GM12878 (cell line): ENCODE data around the gene SEPTIN10. TPM values are rescaled to one million over a fixed set of nuclear protein-coding genes. Genes with fewer than 3 reads are reported as not detected.

Experiments used
- ATAC-seq: fragments of 200-7000 bp; cut with Tn5 transposase; 3 replicates; pipeline ENCODE4 v1.9.1; 2020; ENCODE audit warnings: mild to moderate bottlenecking, moderate library complexity
- BruUV-seq: library from RNA; stranded (reverse); fragments of 400-500 nt; replicated peaks from 2 replicates; lab custom pipeline; 2021; lab: Mats Ljungman, UMichigan
- CTCF ChIA-PET: fragments of 300-600 bp; sonication (Branson Sonifier 250); formaldehyde crosslinking; extraction: SDS; loops from one replicate; lab custom pipeline; 2021; ENCODE audit warnings: inconsistent platforms; lab: Yijun Ruan, JAX
- POLR2A ChIA-PET: fragments of 350-600 bp; formaldehyde crosslinking; extraction: SDS; loops from one replicate; lab custom pipeline; 2021; ENCODE audit warnings: inconsistent platforms; lab: Charles Lee
- RAD21 ChIA-PET: fragments of 300-600 bp; sonication (Branson Sonifier 250); formaldehyde crosslinking; loops from one replicate; lab custom pipeline; 2023; ENCODE audit warnings: antibody characterized with exemption; ENCODE audit not compliant: unreplicated experiment; lab: Charles Lee
- SMC1A ChIA-PET: fragments of 300-600 bp; sonication (Branson Sonifier 250); formaldehyde crosslinking; loops from one replicate; lab custom pipeline; 2023; ENCODE audit not compliant: unreplicated experiment, uncharacterized antibody; lab: Charles Lee
- DNase-seq: peaks from one replicate; pipeline ENCODE4 v3.0.0-alpha.2; 2011; ENCODE audit warnings: low read depth, low spot score
- FAIRE-seq: peaks from 3 replicates; lab custom pipeline; 2011; peaks lifted over from hg19 to GRCh38; lab: Jason Lieb, UNC
- H2AFZ ChIP-seq: 2 replicates; pipeline ENCODE4 v1.6.0; 2011; ENCODE audit warnings: low read depth, low read length, control low read depth; ENCODE audit not compliant: control insufficient read depth
- H3K27ac ChIP-seq: 2 replicates; pipeline ENCODE4 v1.5.1; 2011; ENCODE audit warnings: control low read depth; ENCODE audit not compliant: control insufficient read depth, insufficient read depth
- H3K27me3 ChIP-seq, 2 experiments: replicated peaks in 1 of 2; 2 replicates each; pipeline versions ENCODE4 v1.6.0 to v1.6.1; 2011; ENCODE audit warnings: low read length in 1 of 2; ENCODE audit not compliant: control insufficient read depth in 2 of 2, insufficient read depth in 2 of 2
- H3K36me3 ChIP-seq, 2 experiments: 2 replicates each; pipeline ENCODE4 v1.5.1; 2011; ENCODE audit warnings: low read length in 1 of 2; ENCODE audit not compliant: control insufficient read depth in 2 of 2, insufficient read depth in 2 of 2
- H3K4me1 ChIP-seq: 2 replicates; pipeline ENCODE4 v1.6.1; 2011; ENCODE audit warnings: mild to moderate bottlenecking, low read length, moderate library complexity, mixed read lengths; ENCODE audit not compliant: control insufficient read depth, insufficient read depth
- H3K4me2 ChIP-seq: 2 replicates; pipeline ENCODE4 v1.6.0; 2011; ENCODE audit warnings: control low read depth; ENCODE audit not compliant: control insufficient read depth, insufficient read depth
- H3K4me3 ChIP-seq: fragments of 200-600 bp; sonication (generic); 2 replicates; pipeline ENCODE4 v1.5.1; 2016
- H3K79me2 ChIP-seq: 2 replicates; pipeline ENCODE4 v1.6.0; 2011; ENCODE audit warnings: low read length; ENCODE audit not compliant: control insufficient read depth, insufficient read depth
- H3K9ac ChIP-seq: 2 replicates; pipeline ENCODE4 v1.8.0; 2011; ENCODE audit warnings: low read length, control low read depth, mixed read lengths; ENCODE audit not compliant: control insufficient read depth, insufficient read depth
- H3K9me3 ChIP-seq: replicated peaks from 3 replicates; pipeline ENCODE4 v1.5.1; 2011; ENCODE audit warnings: mild to moderate bottlenecking, low read length; ENCODE audit not compliant: control insufficient read depth, insufficient read depth
- H4K20me1 ChIP-seq: 2 replicates; pipeline ENCODE4 v1.6.0; 2011; ENCODE audit not compliant: control insufficient read depth, insufficient read depth
- BMI1 ChIP-seq: fragments of 450-650 bp; IDR thresholded peaks from 2 replicates; pipeline ENCODE4 v1.6.1; 2016; ENCODE audit warnings: mild to moderate bottlenecking, moderate library complexity, borderline replicate concordance
- ETV6 ChIP-seq, 2 experiments: fragments of 450-650 bp in 1 of 2; IDR thresholded peaks in 1 of 2; conservative IDR thresholded peaks in 1 of 2; 2 replicates each; pipeline ENCODE4 v1.6.1; 2014; ENCODE audit warnings: antibody characterized with exemption in 1 of 2, borderline replicate concordance in 1 of 2, low read depth in 1 of 2, mild to moderate bottlenecking in 1 of 2, moderate library complexity in 1 of 2
- HDGF ChIP-seq: fragments of 450-650 bp; IDR thresholded peaks from 2 replicates; pipeline ENCODE4 v1.6.1; 2016; ENCODE audit warnings: antibody characterized with exemption
- IRF3 ChIP-seq: fragments of 450-650 bp; IDR thresholded peaks from 2 replicates; pipeline ENCODE4 v1.6.1; 2014; ENCODE audit warnings: mild to moderate bottlenecking
- KDM1A ChIP-seq: fragments of 200-600 bp; sonication (generic); IDR thresholded peaks from 2 replicates; pipeline ENCODE4 v1.6.1; 2016; ENCODE audit warnings: borderline replicate concordance
- PRDM15 ChIP-seq: fragments of 450-650 bp; formaldehyde crosslinking; IDR thresholded peaks from 2 replicates; pipeline ENCODE4 v1.4.0; 2020; ENCODE audit warnings: mild to moderate bottlenecking, moderate library complexity
- RCOR1 ChIP-seq: conservative IDR thresholded peaks from 2 replicates; pipeline ENCODE4 v1.6.1; 2012; ENCODE audit warnings: low read depth, low read length, improper control_type of control experiment
- RUNX3 ChIP-seq: IDR thresholded peaks from 2 replicates; pipeline ENCODE4 v1.6.1; 2012; ENCODE audit warnings: low read length, inconsistent platforms
- SP1 ChIP-seq: IDR thresholded peaks from one replicate; pipeline ENCODE4 v1.6.1; 2011; ENCODE audit warnings: low read depth, low read length
- ZNF622 ChIP-seq: fragments of 450-650 bp; IDR thresholded peaks from 2 replicates; pipeline ENCODE4 v1.6.1; 2017; ENCODE audit warnings: mild to moderate bottlenecking, inconsistent platforms
- WGBS: methylation state at CpG from one replicate; pipeline ENCODE4 v1.1.6; 2016; ENCODE audit warnings: low lambda C conversion rate; ENCODE audit not compliant: insufficient replicate concordance, insufficient coverage; ENCODE audit errors: missing lambda C conversion rate; 5-methylcytosine and 5-hydroxymethylcytosine counted together
- in situ Hi-C: fragments of 300-500 bp; cut with MboI; formaldehyde crosslinking; loops from 9 replicates; pipeline ENCODE4 v1.14.3; 2018; ENCODE audit warnings: mixed read lengths
- intact Hi-C: fragments of 100-400 bp; cut with micrococcal nuclease; formaldehyde crosslinking; loops from one replicate; pipeline ENCODE4 v1.14.2; 2022; ENCODE audit not compliant: unreplicated experiment
- polyA plus RNA-seq, 11 experiments: library from polyadenylated mRNA; depleted of rRNA in 4 of 11; unstranded in 6 of 11; stranded (reverse) in 5 of 11; fragments of >200 nt; fragmentation: Nextera tagmentation in 4 of 11; fragmentation: Illumina TruSeq in 1 of 11; extraction: Ambion mirVana in 4 of 11; extraction: Trizol in 1 of 11; gene quantifications; 1 replicate in 1 of 11; 2 replicates in 10 of 11; pipeline versions ENCODE4 v1.2.1 to v1.2.3, GENCODE V29; 2011 to 2016; ENCODE audit warnings: inconsistent platforms in 2 of 11, missing spikeins in 2 of 11, low read depth in 1 of 11
- total RNA-seq, 4 experiments: library from RNA; depleted of rRNA in 3 of 4; stranded (reverse); fragments of >200 nt in 3 of 4; fragmentation: Illumina TruSeq in 1 of 4; extraction: Trizol in 1 of 4; gene quantifications; 2 replicates each; pipeline versions ENCODE4 v1.2.1 to v1.2.3, GENCODE V29; 2013 to 2021

SEPTIN10 gene
- total and polyA plus RNA-seq, 10 of the 15 experiments (the other 5 are each of a cell fraction or from before 2014, with no cell fraction given) = 20.2 to 132 (median 62.7) TPM

GRCh38 chr2:109635426-109636304, 21.9 kb upstream of the SEPTIN10 start (continued):
- no peak for TF ChIP-seq IRF3
- TF ChIP-seq PRDM15 = no peak
- TF ChIP-seq RCOR1 = no peak

GRCh38 chr2:109633284-109633961, 19.7 kb upstream of the SEPTIN10 start:
- intact Hi-C loops (no loop called here), in situ Hi-C loops (no loop called here)
- BruUV-seq = no TSS peak
- Histone ChIP-seq H3K9me3 (peaks cover 2% of the 10 kb centered on the region; the same call in 2 of the 3 replicates), H3K27ac (no peak overlapping the region), H4K20me1 (no peaks in the 10 kb centered on the region), H3K4me1 (peaks cover 26% of the 10 kb centered on the region), H3K36me3 (no peaks in the 10 kb centered on the region), H3K4me2 (peak overlapping the region; percentile 11; the same call in 1 of the 2 replicates), H3K9ac (no peak overlapping the region), H3K27me3 (no peaks in the 10 kb centered on the region), H3K79me2 (no peaks in the 10 kb centered on the region), H3K4me3 (no peak overlapping the region), H2AFZ (peak overlapping the region; percentile 4; the same call in 1 of the 2 replicates)
- POLR2A ChIA-PET = no interaction called here
- FAIRE-seq (no peak), DNase-seq (no peak), ATAC-seq (no peak)
- CTCF ChIA-PET = interaction anchor here (1.4 kb wide), 1 partner anchor 11 kb away, joined by 4 read pairs; no protein-coding TSS in a partner anchor
- RAD21 ChIA-PET = no interaction called here
- WGBS = 42% methylated on average over 10 of the region's 10 CpGs
- SMC1A ChIA-PET = no interaction called here
- TF ChIP-seq SP1 (no peak), RUNX3 (peak; percentile 15; the same call in 1 of the 2 replicates), ZNF622 (no peak), ETV6 (conservative IDR thresholded peaks at IDR 0.05 in 1 of 2, IDR thresholded peaks at IDR 0.05 in 1 of 2; ENCODE audit: borderline replicate concordance in 1 of 2, low read depth in 1 of 2) (0 out of 4 replicates have a peak, but pooled peaks of 1 of the 2 experiments have one; percentile 41), RCOR1 (no peak), HDGF (no peak), KDM1A (no peak), PRDM15 (no peak), BMI1 (no peak)
